HCT116 (cell line): ENCODE data around the gene DUS4L. TPM values are rescaled to one million over a fixed set of nuclear protein-coding genes. Genes with fewer than 3 reads are reported as not detected.

Experiments used
- ATAC-seq: fragments of 200-7000 bp; cut with Tn5 transposase; 2 replicates; pipeline ENCODE4 v1.9.1; 2020; ENCODE audit warnings: mild to moderate bottlenecking, moderate library complexity
- BruUV-seq: library from RNA; stranded (reverse); fragments of 400-500 nt; replicated peaks from 2 replicates; lab custom pipeline; 2021; lab: Mats Ljungman, UMichigan
- CTCF ChIA-PET: fragments of 300-600 bp; sonication (Branson Sonifier 250); formaldehyde crosslinking; loops from one replicate; lab custom pipeline; 2021; ENCODE audit warnings: antibody characterized with exemption; lab: Charles Lee
- POLR2A ChIA-PET: fragments of 300-600, 350-600 bp; sonication (Branson Sonifier 250); formaldehyde crosslinking; loops from one replicate; lab custom pipeline; 2021; ENCODE audit warnings: antibody characterized with exemption; lab: Charles Lee
- RAD21 ChIA-PET, 2 experiments: fragments of 300-600 bp; sonication (Branson Sonifier 250); formaldehyde crosslinking; loops; one replicate each; lab custom pipeline; 2023; ENCODE audit warnings: low total read pairs in 2 of 2; ENCODE audit not compliant: uncharacterized antibody in 2 of 2, unreplicated experiment in 2 of 2, low non-redundant PET in 1 of 2; lab: Charles Lee
- DNase-seq: peaks from one replicate; pipeline ENCODE4 v3.0.0-alpha.2; 2010; ENCODE audit warnings: low read depth, low spot score
- H2AFZ ChIP-seq: fragments of 200-600 bp; shearing (Covaris generic), sonication (generic); 2 replicates; pipeline ENCODE4 v1.6.1; 2017; ENCODE audit warnings: low read depth, mixed run types, mixed read lengths, antibody characterized with exemption, low read length; ENCODE audit not compliant: poor library complexity, severe bottlenecking
- H3K27ac ChIP-seq: 2 replicates; pipeline ENCODE4 v1.5.1; 2012; ENCODE audit warnings: low read depth, low read length
- H3K27me3 ChIP-seq: fragments of 200-600 bp; sonication (generic); 2 replicates; pipeline ENCODE4 v1.6.1; 2016; ENCODE audit warnings: mixed run types, low read length, mixed read lengths; ENCODE audit not compliant: insufficient read depth
- H3K36me3 ChIP-seq, 2 experiments: fragments of 200-500 bp in 1 of 2; fragments of 200-600 bp in 1 of 2; sonication (Bioruptor generic) in 1 of 2; sonication (generic) in 1 of 2; 2 replicates each; pipeline versions ENCODE4 v1.5.1 to v1.6.1; 2014 to 2016; ENCODE audit warnings: low read length in 2 of 2, inconsistent platforms in 1 of 2, mixed read lengths in 1 of 2, mixed run types in 1 of 2; ENCODE audit not compliant: insufficient read depth in 2 of 2, control insufficient read depth in 1 of 2
- H3K4me1 ChIP-seq, 2 experiments: fragments of 200-600 bp in 1 of 2; sonication (generic) in 1 of 2; 2 replicates each; pipeline versions ENCODE4 v1.5.1 to v1.6.1; 2012 to 2017; ENCODE audit warnings: low read length in 2 of 2, inconsistent platforms in 1 of 2, mild to moderate bottlenecking in 1 of 2, mixed read lengths in 1 of 2, mixed run types in 1 of 2, moderate library complexity in 1 of 2; ENCODE audit not compliant: insufficient read depth in 2 of 2, control insufficient read depth in 1 of 2
- H3K4me2 ChIP-seq: fragments of 200-600 bp; sonication (generic); 2 replicates; pipeline ENCODE4 v1.6.1; 2017; ENCODE audit warnings: mixed run types, low read length, mixed read lengths
- H3K4me3 ChIP-seq, 2 experiments: fragments of 200-600 bp in 1 of 2; sonication (generic) in 1 of 2; replicated peaks in 1 of 2; 2 replicates each; pipeline ENCODE4 v1.5.1; 2011 to 2016; ENCODE audit warnings: low read length in 2 of 2, control low read depth in 1 of 2, low read depth in 1 of 2, mild to moderate bottlenecking in 1 of 2, mixed read lengths in 1 of 2, mixed run types in 1 of 2
- H3K79me2 ChIP-seq: fragments of 200-600 bp; sonication (generic); 2 replicates; pipeline ENCODE4 v1.6.1; 2017; ENCODE audit warnings: mild to moderate bottlenecking, mixed run types, low read length, moderate library complexity, mixed read lengths; ENCODE audit not compliant: insufficient read depth
- H3K9ac ChIP-seq: fragments of 200-600 bp; sonication (generic); 2 replicates; pipeline ENCODE4 v1.6.1; 2016; ENCODE audit warnings: low read length, mixed read lengths
- H3K9me2 ChIP-seq: fragments of 200-600 bp; sonication (generic), shearing (Covaris generic); 2 replicates; pipeline ENCODE4 v1.6.1; 2017; ENCODE audit warnings: mixed run types, mild to moderate bottlenecking, moderate library complexity; ENCODE audit not compliant: insufficient read depth
- H3K9me3 ChIP-seq, 2 experiments: fragments of 200-500 bp in 1 of 2; fragments of 200-600 bp in 1 of 2; sonication (Bioruptor generic) in 1 of 2; sonication (generic) in 1 of 2; 2 replicates each; pipeline ENCODE4 v1.6.1; 2014 to 2017; ENCODE audit warnings: low read length in 2 of 2, mixed read lengths in 2 of 2, inconsistent platforms in 1 of 2, low read depth in 1 of 2, mild to moderate bottlenecking in 1 of 2, mixed run types in 1 of 2, moderate library complexity in 1 of 2; ENCODE audit not compliant: control insufficient read depth in 1 of 2, insufficient read depth in 1 of 2
- H4K20me1 ChIP-seq: fragments of 200-600 bp; sonication (generic), shearing (Covaris generic); 2 replicates; pipeline ENCODE4 v1.6.1; 2017; ENCODE audit warnings: mixed run types, mild to moderate bottlenecking, moderate library complexity; ENCODE audit not compliant: insufficient read depth
- EZH2phosphoT487 ChIP-seq: fragments of 200-600 bp; IDR thresholded peaks from 2 replicates; pipeline ENCODE4 v1.6.1; 2018; ENCODE audit warnings: antibody characterized with exemption, borderline replicate concordance
- FOSL1 ChIP-seq: IDR thresholded peaks from 2 replicates; pipeline ENCODE4 v1.6.1; 2012; ENCODE audit warnings: low read depth
- JUND ChIP-seq: IDR thresholded peaks from 2 replicates; pipeline ENCODE4 v1.6.1; 2012
- SIN3A ChIP-seq: IDR thresholded peaks from 2 replicates; pipeline ENCODE4 v1.6.1; 2012; ENCODE audit warnings: low read depth
- SP1 ChIP-seq: IDR thresholded peaks from 2 replicates; pipeline ENCODE4 v1.6.1; 2012; ENCODE audit warnings: low read depth
- TCF7L2 ChIP-seq: IDR thresholded peaks from 2 replicates; pipeline ENCODE4 v1.7.0; 2011; ENCODE audit warnings: borderline replicate concordance, inconsistent platforms; ENCODE audit not compliant: insufficient read depth, insufficient read length; ENCODE audit errors: extremely low read depth
- YY1 ChIP-seq: IDR thresholded peaks from 2 replicates; pipeline ENCODE4 v1.6.1; 2011; ENCODE audit warnings: low read length, low read depth, moderate library complexity, mild to moderate bottlenecking; ENCODE audit not compliant: insufficient replicate concordance; ENCODE audit errors: extremely low read depth
- ZFX ChIP-seq: fragments of 450-650 bp; IDR thresholded peaks from 2 replicates; pipeline ENCODE4 v1.6.1; 2017
- ZNF274 ChIP-seq: fragments of 200-500 bp; sonication (Bioruptor generic); IDR thresholded peaks from 2 replicates; pipeline ENCODE4 v1.6.1; 2014; ENCODE audit warnings: mild to moderate bottlenecking, low read depth, low read length, inconsistent platforms
- intact Hi-C: fragments of 100-400 bp; cut with micrococcal nuclease; formaldehyde crosslinking; loops from 2 replicates; pipeline ENCODE4 v1.10.0; 2022
- total RNA-seq: library from RNA; stranded (reverse); gene quantifications from one replicate; pipeline ENCODE4 v1.2.1, GENCODE V29; 2021; ENCODE audit not compliant: unreplicated experiment
- TF ChIP-seq, protein P1 (sequence below): IDR thresholded peaks from 2 replicates; pipeline ENCODE4 v1.6.1; 2012
- TF ChIP-seq, protein P2 (sequence below), 3 experiments: fragments of 200-600 bp in 1 of 3; sonication (generic) in 1 of 3; IDR thresholded peaks in 2 of 3; conservative IDR thresholded peaks in 1 of 3; 2 replicates each; pipeline ENCODE4 v1.5.1; 2012 to 2017; ENCODE audit warnings: low read depth in 2 of 3, low read length in 2 of 3, antibody characterized with exemption in 1 of 3, borderline replicate concordance in 1 of 3, control low read depth in 1 of 3, mild to moderate bottlenecking in 1 of 3, mixed read lengths in 1 of 3, mixed run types in 1 of 3, moderate library complexity in 1 of 3; ENCODE audit not compliant: insufficient read depth in 1 of 3
- TF ChIP-seq, protein P3 (sequence below): IDR thresholded peaks from 2 replicates; pipeline ENCODE4 v1.6.1; 2012

Gene DUS4L
- total RNA-seq, 1 experiment from 2014 or later = 12.6 TPM

DNA sequence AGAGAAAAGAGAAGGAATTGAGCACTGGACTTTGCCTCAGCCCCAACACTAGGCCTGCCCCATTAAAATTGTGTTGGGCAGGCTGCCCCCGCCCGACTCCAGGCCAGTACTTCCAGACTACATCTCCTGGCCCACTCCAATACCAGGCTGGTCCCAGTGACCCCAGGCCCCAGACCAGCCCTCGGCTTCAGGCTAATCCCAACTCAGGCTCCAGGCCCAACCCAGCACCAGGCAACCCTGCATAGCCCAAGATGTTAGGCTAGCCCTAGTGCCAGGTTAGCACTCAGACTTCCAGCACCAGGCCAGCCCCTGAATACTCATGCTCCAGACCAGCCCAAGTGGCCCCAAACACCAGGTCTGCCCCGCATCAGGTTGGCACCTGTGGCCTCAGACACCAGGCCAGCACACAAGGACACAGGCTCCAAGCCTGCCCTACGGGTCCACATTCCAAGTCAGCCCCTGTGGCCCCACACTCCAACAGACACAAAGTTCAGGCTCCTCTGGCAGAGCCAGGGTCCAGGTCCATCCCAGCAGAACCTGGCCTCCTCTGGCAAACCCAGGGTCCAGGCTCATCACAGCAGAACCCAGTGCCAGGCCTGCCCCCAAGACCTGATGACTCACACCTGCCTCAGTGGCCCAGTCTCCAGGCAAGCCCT lies 20.3 kb upstream of the DUS4L start:
- BruUV-seq = no TSS peak
- H3K9ac ChIP-seq = no peak overlapping the region
- H2AFZ ChIP-seq = no peak overlapping the region
- no peaks in the 10 kb centered on the region for H3K9me3 ChIP-seq
- no peak overlapping the region for H3K27ac ChIP-seq
- H3K36me3 ChIP-seq = peaks cover 0 to 4% of the 10 kb centered on the region in 2 experiments; a peak in 2 of 4 replicates
- H4K20me1 ChIP-seq = no peaks in the 10 kb centered on the region
- no peaks in the 10 kb centered on the region for H3K9me2 ChIP-seq
- TF ChIP-seq ZFX (no peak), JUND (no peak), TCF7L2 (no peak), EZH2phosphoT487 (no peak), FOSL1 (no peak), ZNF274 (no peak), SP1 (no peak), SIN3A (no peak), YY1 (no peak)
- TF ChIP-seq, protein P1, sequence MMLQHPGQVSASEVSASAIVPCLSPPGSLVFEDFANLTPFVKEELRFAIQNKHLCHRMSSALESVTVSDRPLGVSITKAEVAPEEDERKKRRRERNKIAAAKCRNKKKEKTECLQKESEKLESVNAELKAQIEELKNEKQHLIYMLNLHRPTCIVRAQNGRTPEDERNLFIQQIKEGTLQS = no peak
- TF ChIP-seq, protein P2, sequence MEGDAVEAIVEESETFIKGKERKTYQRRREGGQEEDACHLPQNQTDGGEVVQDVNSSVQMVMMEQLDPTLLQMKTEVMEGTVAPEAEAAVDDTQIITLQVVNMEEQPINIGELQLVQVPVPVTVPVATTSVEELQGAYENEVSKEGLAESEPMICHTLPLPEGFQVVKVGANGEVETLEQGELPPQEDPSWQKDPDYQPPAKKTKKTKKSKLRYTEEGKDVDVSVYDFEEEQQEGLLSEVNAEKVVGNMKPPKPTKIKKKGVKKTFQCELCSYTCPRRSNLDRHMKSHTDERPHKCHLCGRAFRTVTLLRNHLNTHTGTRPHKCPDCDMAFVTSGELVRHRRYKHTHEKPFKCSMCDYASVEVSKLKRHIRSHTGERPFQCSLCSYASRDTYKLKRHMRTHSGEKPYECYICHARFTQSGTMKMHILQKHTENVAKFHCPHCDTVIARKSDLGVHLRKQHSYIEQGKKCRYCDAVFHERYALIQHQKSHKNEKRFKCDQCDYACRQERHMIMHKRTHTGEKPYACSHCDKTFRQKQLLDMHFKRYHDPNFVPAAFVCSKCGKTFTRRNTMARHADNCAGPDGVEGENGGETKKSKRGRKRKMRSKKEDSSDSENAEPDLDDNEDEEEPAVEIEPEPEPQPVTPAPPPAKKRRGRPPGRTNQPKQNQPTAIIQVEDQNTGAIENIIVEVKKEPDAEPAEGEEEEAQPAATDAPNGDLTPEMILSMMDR (IDR thresholded peaks at IDR 0.05 in 2 of 3, conservative IDR thresholded peaks at IDR 0.05 in 1 of 3; ENCODE audit: borderline replicate concordance in 1 of 3, insufficient read depth in 1 of 3, low read depth in 2 of 3, low read length in 2 of 3) = no peak
- TF ChIP-seq, protein P3, sequence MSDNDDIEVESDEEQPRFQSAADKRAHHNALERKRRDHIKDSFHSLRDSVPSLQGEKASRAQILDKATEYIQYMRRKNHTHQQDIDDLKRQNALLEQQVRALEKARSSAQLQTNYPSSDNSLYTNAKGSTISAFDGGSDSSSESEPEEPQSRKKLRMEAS = no peak
- TF ChIP-seq, all 23 proteins: peak for 0
- peaks cover 7% of the 10 kb centered on the region for H3K79me2 ChIP-seq
- DNase-seq (no peak), ATAC-seq (no peak)
- H3K4me3 ChIP-seq = no peak overlapping the region
- H3K4me1 ChIP-seq = no peaks in the 10 kb centered on the region
- H3K27me3 ChIP-seq = no peaks in the 10 kb centered on the region
- intact Hi-C loops = no loop called here
- ChIA-PET POLR2A (no interaction called here), RAD21 (no interaction called here), CTCF (no interaction called here)
- no peak overlapping the region for H3K4me2 ChIP-seq
